Epithelial cell of alveolus of lung (primary cell): ENCODE data around the gene SAMM50. TPM values are rescaled to one million over a fixed set of nuclear protein-coding genes. Genes with fewer than 3 reads are reported as not detected.

Experiments
- total RNA-seq: library from RNA; depleted of rRNA; stranded (reverse); fragments of >200 nt; gene quantifications from 2 replicates; pipeline ENCODE4 v1.2.1, GENCODE V29; 2015

Gene SAMM50
- total RNA-seq = 31.3 and 38.2 TPM in 2 replicates

DNA sequence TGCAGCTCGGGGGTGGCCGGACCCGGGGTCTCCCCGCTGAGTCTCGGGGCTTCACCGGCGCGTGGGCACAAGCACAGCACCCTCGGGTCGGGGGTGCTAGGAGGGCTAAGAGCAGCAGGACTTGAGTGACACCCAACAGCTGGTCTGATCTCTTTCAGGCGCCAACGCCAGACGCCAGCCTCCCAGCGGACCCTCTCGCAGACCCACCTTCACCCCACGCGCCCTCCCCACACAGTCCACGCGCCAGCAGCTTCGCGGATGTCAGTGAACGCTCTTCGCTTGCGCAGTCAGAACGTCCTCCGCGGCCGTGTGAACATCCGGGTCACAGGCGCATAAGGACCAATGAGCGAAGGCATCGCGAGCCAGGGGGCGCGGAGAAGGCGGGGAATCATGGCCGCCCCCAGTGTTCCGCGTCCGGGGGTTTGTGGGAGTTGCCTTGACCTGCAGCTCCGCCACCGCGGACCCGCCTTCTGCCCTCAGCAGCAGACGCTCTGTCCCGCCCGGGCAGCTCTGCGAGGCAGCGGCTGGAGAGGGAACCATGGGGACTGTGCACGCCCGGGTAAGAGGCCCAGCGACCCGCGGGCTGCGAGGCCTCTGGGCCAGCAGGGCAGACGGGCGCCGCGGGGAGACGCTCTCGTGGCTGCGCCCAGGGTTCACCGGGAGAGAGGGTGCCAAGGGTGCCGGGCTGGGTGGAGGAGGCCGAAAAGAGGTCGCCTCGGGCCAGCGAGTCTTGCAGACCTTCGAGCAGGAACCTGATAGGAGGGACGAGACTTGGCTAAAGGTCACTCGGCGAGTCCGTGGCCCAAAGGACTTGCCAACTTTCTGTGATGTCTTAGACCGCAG is at the start of gene SAMM50:
Gene SAMM50, plus strand, starts transcription at position 403 of the 843 bp plus-strand sequence. Its CDS starts 136 bp downstream, at position 539.

DNA sequence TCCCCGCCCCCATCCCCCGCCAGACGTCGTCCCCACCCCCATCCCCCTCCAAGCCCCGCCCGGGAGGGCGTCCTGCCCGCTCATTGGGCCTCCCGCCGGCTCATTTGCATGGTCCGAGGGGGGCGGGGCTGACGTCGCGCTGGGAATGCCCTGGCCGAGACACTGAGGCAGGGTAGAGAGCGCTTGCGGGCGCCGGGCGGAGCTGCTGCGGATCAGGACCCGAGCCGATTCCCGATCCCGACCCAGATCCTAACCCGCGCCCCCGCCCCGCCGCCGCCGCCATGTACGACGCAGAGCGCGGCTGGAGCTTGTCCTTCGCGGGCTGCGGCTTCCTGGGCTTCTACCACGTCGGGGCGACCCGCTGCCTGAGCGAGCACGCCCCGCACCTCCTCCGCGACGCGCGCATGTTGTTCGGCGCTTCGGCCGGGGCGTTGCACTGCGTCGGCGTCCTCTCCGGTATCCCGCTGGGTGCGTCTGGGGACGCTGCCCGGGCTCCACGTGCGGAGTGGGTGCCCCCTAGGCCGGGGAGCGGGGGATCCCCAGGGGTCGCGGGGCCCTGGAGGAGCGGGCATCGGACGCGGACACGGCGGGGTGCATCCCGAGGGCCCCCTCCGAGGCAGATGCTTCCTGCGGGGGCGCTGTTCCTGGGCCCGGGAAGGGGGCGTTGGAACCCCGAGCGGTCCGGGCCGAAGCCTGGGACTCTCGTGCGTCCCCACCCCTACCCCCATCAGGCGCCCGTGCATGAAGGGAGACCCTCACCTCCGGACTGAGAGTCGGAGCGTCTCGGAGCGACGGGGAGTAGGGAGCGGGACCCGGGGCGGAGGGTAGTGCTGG is 31.4 kb upstream of the SAMM50 start, which contains the start of gene PNPLA3:
Gene PNPLA3, plus strand, starts transcription at position 175 of the 834 bp plus-strand sequence. Its CDS starts 107 bp downstream, at position 282.

DNA sequence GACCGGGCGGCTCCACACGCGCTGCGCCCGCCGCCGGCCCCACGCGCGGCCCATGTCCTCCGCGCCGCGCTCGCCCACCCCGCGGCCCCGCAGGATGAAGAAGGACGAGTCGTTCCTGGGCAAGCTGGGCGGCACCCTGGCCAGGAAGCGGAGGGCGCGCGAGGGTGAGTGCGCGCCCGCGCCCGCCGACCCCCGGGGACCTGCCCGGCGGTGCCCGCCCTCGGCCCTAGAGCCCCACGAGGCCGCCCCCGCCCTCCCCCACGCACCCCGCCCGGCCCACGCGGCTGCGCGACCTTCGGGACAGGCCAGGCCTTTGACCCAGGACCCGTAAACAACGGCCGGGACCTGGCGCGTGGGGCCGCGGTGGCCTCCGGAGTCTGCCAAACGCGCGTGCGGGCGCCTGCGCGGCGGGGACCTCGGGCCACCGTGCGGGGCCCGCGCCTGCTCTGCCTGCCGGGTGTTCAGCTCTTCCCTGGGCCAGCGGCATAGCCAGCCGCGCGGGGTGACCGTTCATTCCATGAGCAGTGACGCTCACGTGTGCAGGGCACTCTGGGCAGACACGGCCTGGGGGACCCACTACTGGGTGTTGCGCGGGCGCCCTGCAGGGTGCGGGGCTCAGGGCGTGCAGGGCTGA is 69.2 kb downstream of the SAMM50 start, which contains the start of gene PARVB:
Gene PARVB, plus strand, starts transcription at position 15 of the 634 bp plus-strand sequence. Its CDS starts 38 bp downstream, at position 53.

Other genes starting within 250 kb of the SAMM50 start
- 0.65 and 3.0 TPM in 2 replicates for gene EFCAB6, start 143.1 kb upstream of the SAMM50 start, total RNA-seq
- 0.64 TPM in 1 of 2 replicates, not detected in the other for gene SULT4A1, start 92.9 kb upstream of the SAMM50 start, total RNA-seq
- gene PNPLA5, start 63.4 kb upstream of the SAMM50 start, total RNA-seq = not detected in 2 replicates
- gene PNPLA3, start 31.6 kb upstream of the SAMM50 start, total RNA-seq = 2.1 and 4.8 TPM in 2 replicates
- 61.1 and 70.3 TPM in 2 replicates for gene PARVB, start 68.9 kb downstream of the SAMM50 start, total RNA-seq
- not detected in 2 replicates for gene PARVG, start 225.5 kb downstream of the SAMM50 start, total RNA-seq